CD4-positive, alpha-beta T cell treated with Interleukin-15 for 1 hour (primary cell): ENCODE measurements around the gene AGFG2.
A peak's percentile ranks its signal among the peaks of the same experiment; 100 is the strongest.
"Not testable (repeated sequence)": the region's sequence is repeated elsewhere in the genome, so short reads cannot be mapped to it uniquely, and the experiment has no call there.

ENCODE experiments used
- DNase-seq: peaks from one replicate; pipeline ENCODE4 v3.0.0-alpha.2; 2020

Gene AGFG2

GRCh38 chr7:100538654-100539435 lies at the start of gene AGFG2:
AGFG2 (plus strand) TSS chr7:100539203; CDS start chr7:100539347, 144 bp downstream.
- peak; percentile 100 for DNase-seq

DNA sequence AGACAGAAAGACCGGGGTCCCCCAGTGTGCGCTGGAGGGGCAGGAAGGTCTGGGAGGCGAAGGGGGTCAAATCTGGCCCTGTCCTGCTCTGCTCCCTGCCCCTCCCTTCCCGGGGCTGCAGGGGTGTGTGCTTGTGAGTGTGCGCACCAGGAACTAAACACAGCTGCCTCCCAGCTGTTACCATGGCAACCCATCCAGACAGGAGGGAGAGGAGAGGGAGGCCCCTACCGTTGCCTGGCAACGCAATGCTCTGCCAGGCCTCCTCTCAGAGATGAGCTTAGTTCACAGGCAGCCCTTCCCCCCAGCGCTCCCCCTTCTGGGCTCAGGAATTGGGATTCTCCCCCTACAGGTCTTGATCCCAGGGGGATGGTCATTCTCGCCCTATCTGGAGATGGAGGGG lies 49.2 kb upstream of the AGFG2 start:
- peak; percentile 65 for DNase-seq

GRCh38 chr7:100490483-100491191 lies 48.4 kb upstream of the AGFG2 start:
- no peak for DNase-seq

GRCh38 chr7:100491192-100491578 lies 47.8 kb upstream of the AGFG2 start:
- no peak for DNase-seq

DNA sequence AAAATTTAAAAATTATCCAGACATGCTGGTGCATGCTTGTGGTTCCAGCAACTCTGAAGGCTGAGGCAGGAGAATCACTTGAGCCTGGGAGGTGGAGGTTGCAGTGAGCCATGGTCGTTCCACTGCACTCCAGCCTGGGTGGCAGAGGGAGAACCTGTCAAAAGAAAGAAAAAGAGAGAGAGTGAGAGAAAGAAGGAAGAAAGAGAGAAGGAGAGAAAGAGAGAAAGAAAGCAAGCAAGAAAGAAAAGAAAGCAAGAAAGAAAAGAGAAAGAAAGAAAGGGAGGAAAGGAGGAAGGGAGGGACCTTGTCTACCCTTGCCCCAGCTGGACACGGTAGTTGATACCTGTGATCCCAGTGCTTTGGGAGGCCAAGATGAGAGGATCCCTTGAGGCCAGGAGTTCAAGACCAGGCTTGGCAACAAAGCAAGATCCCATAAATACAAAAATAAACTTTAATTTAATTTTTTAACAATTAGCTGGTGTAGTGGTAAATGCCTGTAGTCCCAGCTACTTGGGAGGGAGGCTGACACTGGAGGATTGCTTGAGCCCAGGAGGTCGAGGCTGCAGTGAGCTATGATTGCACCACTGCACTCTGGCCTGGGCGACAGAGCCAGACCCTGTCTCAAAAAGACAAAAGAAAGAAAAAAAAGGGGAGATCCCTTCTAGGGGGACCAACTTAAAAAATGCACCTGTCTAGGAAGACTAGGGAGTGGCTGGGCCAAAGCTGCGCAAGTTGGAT lies 46.1 kb upstream of the AGFG2 start:
- DNase-seq: no peak

- DNase-seq: peak; percentile 40
Observed at GRCh38 chr7:100493476-100494264, 45.3 kb upstream of the AGFG2 start.

GRCh38 chr7:100496509-100496908 lies 42.5 kb upstream of the AGFG2 start:
- no peak for DNase-seq

- not testable (repeated sequence) for DNase-seq
Observed at GRCh38 chr7:100500743-100501142, 38.3 kb upstream of the AGFG2 start.

- not testable (repeated sequence) for DNase-seq
Observed at GRCh38 chr7:100504031-100504430, 35.0 kb upstream of the AGFG2 start.

DNA sequence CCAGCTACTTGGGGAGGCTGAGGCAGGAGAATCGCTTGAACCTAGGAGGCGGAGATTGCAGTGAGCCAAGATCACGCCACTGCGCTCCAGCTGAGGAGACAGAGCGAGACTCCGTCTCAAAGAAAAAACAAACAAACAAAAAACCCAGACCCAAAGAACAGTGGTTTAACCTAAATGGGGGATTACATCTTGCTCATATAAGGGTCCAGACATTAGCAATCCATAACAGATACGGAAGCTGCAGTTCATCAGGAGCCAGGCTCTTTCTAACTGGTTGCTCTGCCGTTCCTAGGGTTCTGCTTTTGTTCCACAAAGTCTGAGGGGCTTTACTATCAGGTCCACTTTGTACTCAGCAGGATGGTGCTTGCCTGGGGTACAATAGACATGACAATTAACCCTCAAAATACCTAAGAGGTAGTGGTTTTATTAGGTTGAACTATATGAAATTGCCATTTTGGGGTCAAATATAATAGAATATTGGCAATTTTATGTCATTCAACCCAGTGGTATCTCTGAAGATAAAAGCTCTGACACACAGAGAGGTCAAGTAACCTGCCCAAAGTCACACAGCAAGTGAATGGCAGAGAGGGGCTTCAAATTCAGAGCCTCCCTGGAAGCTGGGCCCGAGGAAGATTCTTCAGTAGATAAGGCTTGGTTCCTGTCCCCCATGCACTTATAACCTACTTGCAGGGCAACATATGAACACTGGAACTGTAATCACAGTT lies 34.0 kb upstream of the AGFG2 start:
- no peak for DNase-seq

- DNase-seq: no peak
Observed at GRCh38 chr7:100506356-100506923, 32.6 kb upstream of the AGFG2 start.

GRCh38 chr7:100509231-100509630 lies 29.8 kb upstream of the AGFG2 start:
- no peak for DNase-seq

DNA sequence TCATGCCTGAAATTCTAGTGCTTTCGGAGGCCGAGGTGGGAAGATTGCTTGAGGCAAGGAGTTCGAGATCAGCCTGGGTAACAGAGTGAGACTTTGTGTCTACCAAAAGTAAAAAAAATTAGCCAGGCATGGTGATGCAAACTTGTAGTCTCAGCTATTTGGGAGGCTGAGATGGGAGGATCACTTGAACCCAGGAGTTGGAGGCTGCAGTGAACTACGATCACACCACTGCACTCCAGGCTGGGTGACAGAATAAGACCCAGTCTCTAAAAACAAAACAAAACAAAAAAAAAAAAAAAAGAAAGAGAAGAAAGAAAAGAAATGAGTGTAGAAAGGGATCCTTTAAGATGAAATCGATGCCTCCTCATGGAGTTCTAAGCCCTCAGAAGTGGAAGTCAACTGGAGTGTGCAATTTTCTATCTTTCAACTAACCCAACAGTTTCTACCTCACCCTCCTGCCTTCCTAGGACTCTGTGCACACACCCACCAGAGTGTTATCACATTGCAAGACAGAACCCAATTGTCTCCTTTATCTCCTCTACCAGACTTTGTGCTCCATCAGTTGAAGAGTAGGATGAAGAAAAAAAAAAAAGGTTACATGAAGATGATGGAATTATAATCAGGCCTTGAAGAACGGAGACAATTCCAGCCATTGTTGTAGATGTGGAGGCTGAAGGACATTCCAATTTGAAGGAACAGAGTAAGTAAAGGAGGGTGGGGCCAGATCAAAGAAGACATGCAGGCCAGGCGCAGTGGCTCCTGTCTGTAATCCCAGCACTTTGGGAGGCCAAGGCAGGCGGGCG lies 28.4 kb upstream of the AGFG2 start:
- DNase-seq: no peak

GRCh38 chr7:100513212-100513810 lies 25.7 kb upstream of the AGFG2 start:
- no peak for DNase-seq

- DNase-seq: no peak
Observed at GRCh38 chr7:100515072-100515532, 23.9 kb upstream of the AGFG2 start.

GRCh38 chr7:100516135-100516812 lies 22.7 kb upstream of the AGFG2 start:
- DNase-seq: peak; percentile 46

DNA sequence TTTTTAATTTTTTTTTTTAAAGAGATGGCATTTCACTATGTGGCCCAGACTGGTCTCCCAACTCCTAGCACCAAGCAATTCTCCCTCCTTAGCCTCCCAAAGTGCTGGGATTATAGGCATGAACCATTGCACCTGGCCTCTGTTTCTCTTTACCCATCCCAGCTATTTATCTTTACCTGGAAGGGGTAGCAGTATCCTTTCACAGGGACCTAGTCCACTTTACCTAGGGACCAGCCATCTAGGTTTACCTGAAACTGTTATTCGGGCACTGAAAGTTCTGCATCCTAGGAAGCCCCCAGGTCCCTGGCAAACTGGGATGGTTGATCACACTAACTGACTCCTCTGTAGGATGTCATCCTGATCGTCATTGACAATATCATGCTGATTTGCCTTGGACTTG lies 21.7 kb upstream of the AGFG2 start:
- DNase-seq: no peak

DNA sequence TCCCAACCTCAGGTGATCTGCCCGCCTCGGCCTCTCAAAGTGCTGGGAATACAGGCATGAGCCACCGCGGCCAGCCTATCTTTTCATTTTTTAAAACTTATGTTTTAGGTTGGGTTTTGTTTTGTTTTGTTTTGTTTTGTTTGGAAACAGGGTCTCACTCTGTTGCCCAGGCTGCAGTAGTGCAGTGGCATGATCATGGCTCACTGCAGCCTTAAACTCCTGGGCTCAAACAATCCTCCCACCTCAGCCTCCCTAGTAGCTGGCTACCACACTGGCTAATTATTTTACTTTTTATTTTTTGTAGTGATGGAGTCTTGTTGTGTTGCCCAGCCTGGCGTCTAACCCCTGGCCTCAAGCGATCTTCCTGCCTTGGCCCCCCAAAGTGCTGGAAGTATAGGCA lies 19.4 kb upstream of the AGFG2 start:
- no peak for DNase-seq

- no peak for DNase-seq
Observed at GRCh38 chr7:100520138-100520537, 18.9 kb upstream of the AGFG2 start.

- no peak for DNase-seq
Observed at GRCh38 chr7:100521076-100521475, 17.9 kb upstream of the AGFG2 start.
